ENCODE results near the gene DCDC2B. TPM values are rescaled to one million over a fixed set of nuclear protein-coding genes. Genes with fewer than 3 reads are reported as not detected.
A peak's percentile ranks its signal among the peaks of the same experiment; 100 is the strongest.

DCDC2B gene
- total RNA-seq, 4 donors from 2014 or later: not detected

- TF ChIP-seq POLR2AphosphoS5 (IDR thresholded peaks at IDR 0.05) (peak; percentile 81 to 90 (median 85)), POLR2A (IDR thresholded peaks at IDR 0.05) (peak; percentile 71), EP300 (IDR thresholded peaks at IDR 0.05; ENCODE audit: low read depth) (no peak)
- in situ Hi-C loops (cut with MboI; ENCODE audit: low pct_ligation_motif_present in 1 of 4, low pct_unique_long_range_greater_than_20kb in 1 of 4, low sequenced_read_pairs in 3 of 4) (loop anchor here in 1 of 4 donors (25.0 kb wide), 1 partner anchor 165 kb away; the partner anchor contains the start of gene BSDC1), intact Hi-C loops (cut with DNase I; ENCODE audit: low total_unique reads) (no loop called here)
- peak; percentile 95 for DNase-seq
- H3K4me1 ChIP-seq: peaks cover 20 to 29% (median 24%) of the 10 kb centered on the region in 4 donors
- no peaks in the 10 kb centered on the region for H3K27me3 ChIP-seq
- H3K27ac ChIP-seq: peak within 1 kb of the TSS; percentile 87 to 93 (median 91)
- H3K9me3 ChIP-seq: no peaks in the 10 kb centered on the region
- peak within 1 kb of the TSS; percentile 79 to 98 (median 90) for H3K4me3 ChIP-seq
- 0% methylated on average over 45 of the region's 46 CpGs; no CpG with 5 or more reads in 1 of the 2 donors for WGBS, 2 donors (ENCODE audit: low coverage in 1 of 2)
- H3K36me3 ChIP-seq: peaks cover 0 to 12% (median 3%) of the 10 kb centered on the region in 4 donors
Measured at GRCh38 chr1:32221980-32222755, 13.3 kb downstream of the DCDC2B start, which contains the start of the genes EIF3I and TMEM234. Gene EIF3I, plus strand, starts transcription at chr1:32222407. Its CDS starts 35 bp downstream, at chr1:32222442. Gene TMEM234, minus strand, starts transcription at chr1:32222353. Its CDS starts 31 bp downstream, at chr1:32222322.

GRCh38 chr1:32223683-32224082 is 14.8 kb downstream of the DCDC2B start:
- Histone ChIP-seq H3K4me1 (peaks cover 20 to 29% (median 24%) of the 10 kb centered on the region in 4 donors), H3K27ac (peak overlapping the region in 3 of 4 donors; percentile 91 to 93 (median 91)), H3K36me3 (peaks cover 0 to 23% (median 9%) of the 10 kb centered on the region in 4 donors), H3K9me3 (no peaks in the 10 kb centered on the region), H3K27me3 (no peaks in the 10 kb centered on the region), H3K4me3 (no peak overlapping the region)
- intact Hi-C loops (cut with DNase I; ENCODE audit: low total_unique reads) (no loop called here), in situ Hi-C loops (cut with MboI; ENCODE audit: low pct_ligation_motif_present in 1 of 4, low pct_unique_long_range_greater_than_20kb in 1 of 4, low sequenced_read_pairs in 3 of 4) (loop anchor here in 1 of 4 donors (25.0 kb wide), 1 partner anchor 164 kb away; the partner anchor contains the start of gene BSDC1)
- no peak for DNase-seq
- WGBS, 2 donors (ENCODE audit: low coverage in 1 of 2): 78% methylated on average over 3 of the region's 3 CpGs; no CpG with 5 or more reads in 1 of the 2 donors
- TF ChIP-seq EP300 (IDR thresholded peaks at IDR 0.05; ENCODE audit: low read depth) (no peak), POLR2A (IDR thresholded peaks at IDR 0.05) (no peak), POLR2AphosphoS5 (IDR thresholded peaks at IDR 0.05) (no peak), CTCF (IDR thresholded peaks at IDR 0.05) (no peak)

- Histone ChIP-seq H3K36me3 (peaks cover 0 to 29% (median 12%) of the 10 kb centered on the region in 4 donors), H3K9me3 (no peaks in the 10 kb centered on the region), H3K4me1 (peaks cover 20 to 29% (median 24%) of the 10 kb centered on the region in 4 donors), H3K27me3 (no peaks in the 10 kb centered on the region), H3K27ac (no peak overlapping the region), H3K4me3 (no peak overlapping the region)
- in situ Hi-C loops (cut with MboI; ENCODE audit: low pct_ligation_motif_present in 1 of 4, low pct_unique_long_range_greater_than_20kb in 1 of 4, low sequenced_read_pairs in 3 of 4): loop anchor here in 1 of 4 donors (25.0 kb wide), 1 partner anchor 163 kb away; the partner anchor contains the start of gene BSDC1
- intact Hi-C loops (cut with DNase I; ENCODE audit: low total_unique reads): no loop called here
- WGBS, 2 donors (ENCODE audit: low coverage in 1 of 2): 93 to 96% methylated on average over 3 to 4 of the region's 4 CpGs
- DNase-seq: no peak
- TF ChIP-seq CTCF (IDR thresholded peaks at IDR 0.05) (no peak), POLR2AphosphoS5 (IDR thresholded peaks at IDR 0.05) (no peak), POLR2A (IDR thresholded peaks at IDR 0.05) (no peak), EP300 (IDR thresholded peaks at IDR 0.05; ENCODE audit: low read depth) (no peak)
Measured at GRCh38 chr1:32224285-32224684, 15.4 kb downstream of the DCDC2B start.

GRCh38 chr1:32228771-32229170 is 19.9 kb downstream of the DCDC2B start:
- H3K4me1 ChIP-seq: peaks cover 2 to 5% (median 3%) of the 10 kb centered on the region in 4 donors
- TF ChIP-seq POLR2AphosphoS5 (IDR thresholded peaks at IDR 0.05) (no peak), EP300 (IDR thresholded peaks at IDR 0.05; ENCODE audit: low read depth) (no peak), POLR2A (IDR thresholded peaks at IDR 0.05) (no peak), CTCF (IDR thresholded peaks at IDR 0.05) (no peak)
- H3K4me3 ChIP-seq: no peak overlapping the region
- peaks cover 0 to 58% (median 27%) of the 10 kb centered on the region in 4 donors for H3K36me3 ChIP-seq
- no peak for DNase-seq
- H3K27ac ChIP-seq: no peak overlapping the region
- H3K27me3 ChIP-seq: no peaks in the 10 kb centered on the region
- H3K9me3 ChIP-seq: no peaks in the 10 kb centered on the region
- intact Hi-C loops (cut with DNase I; ENCODE audit: low total_unique reads) (no loop called here), in situ Hi-C loops (cut with MboI; ENCODE audit: low pct_ligation_motif_present in 1 of 4, low pct_unique_long_range_greater_than_20kb in 1 of 4, low sequenced_read_pairs in 3 of 4) (no loop called here)
- 80 to 86% methylated on average over 2 to 3 of the region's 3 CpGs for WGBS, 2 donors (ENCODE audit: low coverage in 1 of 2)
